NT2/D1 (cell line): ENCODE data around the gene SFSWAP.
"Not testable (repeated sequence)": the region's sequence is repeated elsewhere in the genome, so short reads cannot be mapped to it uniquely, and the experiment has no call there.

ENCODE experiments used
- SUZ12 ChIP-seq: IDR thresholded peaks from 2 replicates; pipeline ENCODE4 v1.6.1; 2011; ENCODE audit not compliant: insufficient read length, insufficient read depth; ENCODE audit errors: extremely low read depth
- YY1 ChIP-seq: IDR thresholded peaks from 2 replicates; pipeline ENCODE4 v1.6.1; 2011; ENCODE audit not compliant: insufficient read length, insufficient read depth
- ZNF274 ChIP-seq: IDR thresholded peaks from 2 replicates; pipeline ENCODE4 v1.6.1; 2011; ENCODE audit warnings: mild to moderate bottlenecking, low read depth, low read length

- not testable (repeated sequence) for TF ChIP-seq ZNF274, YY1, SUZ12
Measured at GRCh38 chr12:131666486-131666885, 44.4 kb upstream of the SFSWAP start.
